ENCODE data around the gene UPF2.

DNA sequence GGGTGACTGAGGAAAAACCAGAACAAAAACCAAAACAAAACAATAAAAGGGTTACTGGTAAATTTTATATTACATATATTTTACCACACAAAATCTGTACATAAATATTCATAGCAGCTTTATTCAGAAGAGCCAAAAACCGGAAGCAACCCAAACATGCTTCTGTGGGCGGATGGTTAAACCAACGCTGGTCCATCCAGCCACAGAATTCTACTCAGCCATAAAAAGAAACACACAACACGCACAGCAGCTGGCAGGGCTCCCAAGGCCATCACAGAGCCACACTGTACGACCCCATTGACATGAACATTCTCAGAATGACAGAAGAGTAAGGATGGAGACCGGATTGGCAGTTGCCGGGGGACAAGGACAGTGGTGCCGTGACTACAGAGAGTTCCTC lies 135.9 kb downstream of the UPF2 start:
- TF ChIP-seq EZH2 (optimal IDR thresholded peaks at IDR 0.05; ENCODE audit: low read depth, low read length) (no peak), CTCF (IDR thresholded peaks at IDR 0.05; ENCODE audit: low read length) (no peak), EZH2phosphoT487 (IDR thresholded peaks at IDR 0.05; ENCODE audit: low read length) (no peak)
